ENCODE data around the gene CCDC112.

- TF ChIP-seq RBM22 (optimal IDR thresholded peaks at IDR 0.05; ENCODE audit: low read length) (no peak), PITX1 (CRISPR knock-in tag; IDR thresholded peaks at IDR 0.05) (no peak), SMC3 (IDR thresholded peaks at IDR 0.05; ENCODE audit: low read length) (no peak), MYC (CRISPR knock-in tag; IDR thresholded peaks at IDR 0.05; ENCODE audit: borderline replicate concordance) (no peak), HDAC1 (CRISPR knock-in tag; IDR thresholded peaks at IDR 0.05) (no peak)
These were observed 31.2 kb downstream of the CCDC112 start for GRCh38 chr5:115265220-115265619.
